ENCODE results near the gene PPIG. TPM values are rescaled to one million over a fixed set of nuclear protein-coding genes. Genes with fewer than 3 reads are reported as not detected.

Gene PPIG
- total RNA-seq, 4 donors from 2014 or later, result 38.5 to 54.0 (median 46.3) TPM

- Histone ChIP-seq H3K27ac (no peak overlapping the region), H3K4me1 (no peaks in the 10 kb centered on the region), H3K4me3 (replicated peaks in 1 of 3) (no peak overlapping the region), H3K36me3 (no peaks in the 10 kb centered on the region), H3K27me3 (no peaks in the 10 kb centered on the region), H3K9me3 (no peaks in the 10 kb centered on the region)
- intact Hi-C loops (cut with DNase I), result no loop called here
- WGBS, 2 donors, result 86 to 100% methylated on average over 1 of the region's 1 CpG
- TF ChIP-seq CTCF (IDR thresholded peaks at IDR 0.05) (no peak), POLR2A (IDR thresholded peaks at IDR 0.05) (no peak)
- no peak for DNase-seq
These were observed 78.6 kb downstream of the PPIG start for GRCh38 chr2:169662744-169663143.

GRCh38 chr2:169663247-169663646 lies 79.1 kb downstream of the PPIG start:
- TF ChIP-seq POLR2A (IDR thresholded peaks at IDR 0.05) (no peak), CTCF (IDR thresholded peaks at IDR 0.05) (no peak)
- no peak for DNase-seq
- Histone ChIP-seq H3K36me3 (no peaks in the 10 kb centered on the region), H3K27ac (no peak overlapping the region), H3K4me3 (replicated peaks in 1 of 3) (no peak overlapping the region), H3K27me3 (no peaks in the 10 kb centered on the region), H3K4me1 (no peaks in the 10 kb centered on the region), H3K9me3 (no peaks in the 10 kb centered on the region)
- intact Hi-C loops (cut with DNase I), result no loop called here
- WGBS, 2 donors, result 91 to 98% methylated on average over 3 of the region's 3 CpGs

- no peaks in the 10 kb centered on the region for H3K27me3 ChIP-seq
- H3K27ac ChIP-seq, result no peak overlapping the region
- TF ChIP-seq POLR2A (IDR thresholded peaks at IDR 0.05) (no peak), CTCF (IDR thresholded peaks at IDR 0.05) (no peak)
- H3K9me3 ChIP-seq, result no peaks in the 10 kb centered on the region
- 77 to 97% methylated on average over 1 of the region's 1 CpG for WGBS, 2 donors
- no peaks in the 10 kb centered on the region for H3K4me1 ChIP-seq
- H3K4me3 ChIP-seq (replicated peaks in 1 of 3), result no peak overlapping the region
- H3K36me3 ChIP-seq, result no peaks in the 10 kb centered on the region
- intact Hi-C loops (cut with DNase I), result no loop called here
- DNase-seq, result no peak
These were observed 80.4 kb downstream of the PPIG start for GRCh38 chr2:169664600-169664977.

- no peaks in the 10 kb centered on the region for H3K27me3 ChIP-seq
- WGBS, 2 donors, result 88 to 89% methylated on average over 1 of the region's 1 CpG
- no peaks in the 10 kb centered on the region for H3K36me3 ChIP-seq
- no peaks in the 10 kb centered on the region for H3K4me1 ChIP-seq
- no peak overlapping the region for H3K4me3 ChIP-seq (replicated peaks in 1 of 3)
- no peaks in the 10 kb centered on the region for H3K9me3 ChIP-seq
- no peak for TF ChIP-seq POLR2A (IDR thresholded peaks at IDR 0.05)
- TF ChIP-seq CTCF (IDR thresholded peaks at IDR 0.05), result no peak
- intact Hi-C loops (cut with DNase I), result no loop called here
- no peak overlapping the region for H3K27ac ChIP-seq
- DNase-seq, result no peak
These were observed 81.1 kb downstream of the PPIG start for GRCh38 chr2:169664978-169665930.

- TF ChIP-seq CTCF (IDR thresholded peaks at IDR 0.05) (no peak), POLR2A (IDR thresholded peaks at IDR 0.05) (no peak)
- no peaks in the 10 kb centered on the region for H3K9me3 ChIP-seq
- no peaks in the 10 kb centered on the region for H3K4me1 ChIP-seq
- 29 to 38% methylated on average over 2 of the region's 2 CpGs for WGBS, 2 donors
- no peak overlapping the region for H3K27ac ChIP-seq
- no peaks in the 10 kb centered on the region for H3K27me3 ChIP-seq
- intact Hi-C loops (cut with DNase I), result no loop called here
- no peaks in the 10 kb centered on the region for H3K36me3 ChIP-seq
- DNase-seq, result no peak
- H3K4me3 ChIP-seq (replicated peaks in 1 of 3), result no peak overlapping the region
These were observed 83.4 kb downstream of the PPIG start for GRCh38 chr2:169667583-169667982.
